ENCODE results near the gene NARF. TPM values are rescaled to one million over a fixed set of nuclear protein-coding genes. Genes with fewer than 3 reads are reported as not detected.
"Not testable (repeated sequence)": the region's sequence is repeated elsewhere in the genome, so short reads cannot be mapped to it uniquely, and the experiment has no call there.

Gene NARF
- polyA plus RNA-seq, 12 donors = 35.0 to 81.2 (median 66.0) TPM; not detected in 1

- DNase-seq = no peak
These were observed 71.4 kb downstream of the NARF start for GRCh38 chr17:82529914-82530300.

GRCh38 chr17:82531431-82531881, 72.9 kb downstream of the NARF start:
- DNase-seq = no peak

DNA sequence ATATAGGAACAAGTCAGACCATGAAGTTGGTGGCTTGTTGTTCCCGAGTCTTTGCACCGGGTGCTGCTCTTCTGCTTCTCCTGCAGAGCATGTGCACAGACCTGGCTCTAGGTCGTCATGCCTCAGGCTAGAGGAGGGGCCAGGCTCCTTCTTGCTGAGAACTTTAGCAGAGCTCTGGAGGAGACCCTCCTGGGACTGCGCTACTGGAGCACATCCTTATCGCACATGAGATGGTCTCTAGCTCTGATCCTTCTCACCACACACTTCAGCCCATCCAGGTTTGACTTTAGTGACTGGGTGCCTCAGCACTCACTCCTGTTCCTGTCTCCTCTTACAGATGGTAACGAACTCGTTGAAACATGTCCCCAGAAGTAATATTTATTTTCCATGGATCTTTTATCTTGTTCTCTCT, 75.9 kb downstream of the NARF start:
- no peak for DNase-seq

- DNase-seq = peak; percentile 62
These were observed 78.1 kb downstream of the NARF start for GRCh38 chr17:82536512-82537201.

- not testable (repeated sequence) for DNase-seq
These were observed 78.7 kb downstream of the NARF start for GRCh38 chr17:82537228-82537627.

DNA sequence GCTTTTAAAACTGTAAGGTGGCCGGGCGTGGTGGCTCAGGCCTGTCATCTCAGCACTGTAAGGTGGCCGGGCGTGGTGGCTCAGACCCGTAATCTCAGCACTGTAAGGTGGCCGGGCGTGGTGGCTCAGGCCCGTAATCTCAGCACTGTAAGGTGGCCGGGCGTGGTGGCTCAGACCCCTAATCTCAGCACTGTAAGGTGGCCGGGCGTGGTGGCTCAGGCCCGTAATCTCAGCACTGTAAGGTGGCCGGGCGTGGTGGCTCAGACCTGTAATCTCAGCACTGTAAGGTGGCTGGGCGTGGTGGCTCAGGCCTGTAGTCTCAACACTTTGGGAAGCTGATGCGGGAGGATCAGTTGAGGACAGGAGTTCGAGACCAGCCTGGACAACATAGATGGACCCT, 80.5 kb downstream of the NARF start:
- DNase-seq = not testable (repeated sequence)

Other genes with a start within 250 kb of the NARF start
- gene CCDC57, start 245.9 kb upstream of the NARF start, polyA plus RNA-seq (ENCODE audit: insufficient read length in 12 of 12) = 10 to 100 TPM in 11 of 12 donors, not detected in 1; 18.1 to 66.0 (median 22.2) TPM
- gene SLC16A3, start 229.7 kb upstream of the NARF start, polyA plus RNA-seq (ENCODE audit: insufficient read length in 12 of 12) = 10 to 100 TPM in 11 of 12 donors, not detected in 1; 12.7 to 51.9 (median 28.9) TPM
- gene CSNK1D, start 185.0 kb upstream of the NARF start, polyA plus RNA-seq (ENCODE audit: insufficient read length in 12 of 12) = 100 to 1,000 TPM in 1 of 12 donors, 10 to 100 TPM in 10, not detected in 1; 59.7 to 121 (median 65.0) TPM
- gene CD7, start 141.1 kb upstream of the NARF start, polyA plus RNA-seq (ENCODE audit: insufficient read length in 12 of 12) = 1 to 10 TPM in 1 of 12 donors, under 1 TPM in 8, not detected in 3; 0.19 to 3.8 (median 0.51) TPM
- 10 to 100 TPM in 2 of 12 donors, 1 to 10 TPM in 8, not detected in 2; 1.7 to 15.8 (median 3.1) TPM for gene SECTM1, start 125.0 kb upstream of the NARF start, polyA plus RNA-seq (ENCODE audit: insufficient read length in 12 of 12)
- under 1 TPM in 5 of 12 donors, not detected in 7; 0.08 to 0.25 (median 0.12) TPM for gene TEX19, start 99.5 kb upstream of the NARF start, polyA plus RNA-seq (ENCODE audit: insufficient read length in 12 of 12)
- 10 to 100 TPM in 1 of 12 donors, 1 to 10 TPM in 10, not detected in 1; 2.5 to 11.1 (median 5.2) TPM for gene UTS2R, start 87.0 kb upstream of the NARF start, polyA plus RNA-seq (ENCODE audit: insufficient read length in 12 of 12)
- 10 to 100 TPM in 11 of 12 donors, not detected in 1; 15.8 to 33.7 (median 21.9) TPM for gene HEXD, start 40.4 kb upstream of the NARF start, polyA plus RNA-seq (ENCODE audit: insufficient read length in 12 of 12)
- 10 to 100 TPM in 11 of 12 donors, not detected in 1; 13.4 to 25.1 (median 18.5) TPM for gene OGFOD3, start 40.2 kb upstream of the NARF start, polyA plus RNA-seq (ENCODE audit: insufficient read length in 12 of 12)
- 100 to 1,000 TPM in 1 of 12 donors, 10 to 100 TPM in 10, not detected in 1; 25.9 to 149 (median 30.6) TPM for gene CYBC1, start 8.0 kb upstream of the NARF start, polyA plus RNA-seq (ENCODE audit: insufficient read length in 12 of 12)
- 10 to 100 TPM in 11 of 12 donors, not detected in 1; 33.6 to 62.0 (median 41.4) TPM for gene FOXK2, start 61.0 kb downstream of the NARF start, polyA plus RNA-seq (ENCODE audit: insufficient read length in 12 of 12)
- 10 to 100 TPM in 11 of 12 donors, not detected in 1; 51.4 to 91.2 (median 58.0) TPM for gene WDR45B, start 189.7 kb downstream of the NARF start, polyA plus RNA-seq (ENCODE audit: insufficient read length in 12 of 12)
- 10 to 100 TPM in 11 of 12 donors, not detected in 1; 31.8 to 75.0 (median 41.8) TPM for gene RAB40B, start 240.0 kb downstream of the NARF start, polyA plus RNA-seq (ENCODE audit: insufficient read length in 12 of 12)